Muscle layer of duodenum (tissue), 2 donors: ENCODE measurements around the gene CPNE1.

Source experiments
- H3K27ac ChIP-seq: one replicate; pipeline ENCODE4 v1.7.0; 2013; ENCODE audit warnings: mild to moderate bottlenecking, low read length
- H3K27me3 ChIP-seq: one replicate; pipeline ENCODE4 v1.7.0; 2013; ENCODE audit warnings: low read depth, mild to moderate bottlenecking, control low read depth, low read length
- H3K36me3 ChIP-seq, 2 donors: one replicate each; pipeline ENCODE4 v1.7.0; 2013; ENCODE audit warnings: low read length in 2 of 2, control low read depth in 1 of 2, mild to moderate bottlenecking in 1 of 2; ENCODE audit not compliant: insufficient read depth in 2 of 2, control insufficient read depth in 1 of 2
- H3K4me1 ChIP-seq, 2 donors: one replicate each; pipeline ENCODE4 v1.7.0; 2013; ENCODE audit warnings: low read length in 2 of 2, mild to moderate bottlenecking in 2 of 2, control low read depth in 1 of 2, moderate library complexity in 1 of 2; ENCODE audit not compliant: insufficient read depth in 2 of 2, control insufficient read depth in 1 of 2
- H3K4me3 ChIP-seq, 2 donors: one replicate each; pipeline ENCODE4 v1.7.0; 2013; ENCODE audit warnings: low read length in 2 of 2, low read depth in 1 of 2, mild to moderate bottlenecking in 1 of 2
- H3K9me3 ChIP-seq, 2 donors: one replicate each; pipeline ENCODE4 v1.7.0; 2013; ENCODE audit warnings: low read length in 2 of 2, control low read depth in 1 of 2, mild to moderate bottlenecking in 1 of 2; ENCODE audit not compliant: control insufficient read depth in 1 of 2
- donor health status: healthy.

The CPNE1 gene

DNA sequence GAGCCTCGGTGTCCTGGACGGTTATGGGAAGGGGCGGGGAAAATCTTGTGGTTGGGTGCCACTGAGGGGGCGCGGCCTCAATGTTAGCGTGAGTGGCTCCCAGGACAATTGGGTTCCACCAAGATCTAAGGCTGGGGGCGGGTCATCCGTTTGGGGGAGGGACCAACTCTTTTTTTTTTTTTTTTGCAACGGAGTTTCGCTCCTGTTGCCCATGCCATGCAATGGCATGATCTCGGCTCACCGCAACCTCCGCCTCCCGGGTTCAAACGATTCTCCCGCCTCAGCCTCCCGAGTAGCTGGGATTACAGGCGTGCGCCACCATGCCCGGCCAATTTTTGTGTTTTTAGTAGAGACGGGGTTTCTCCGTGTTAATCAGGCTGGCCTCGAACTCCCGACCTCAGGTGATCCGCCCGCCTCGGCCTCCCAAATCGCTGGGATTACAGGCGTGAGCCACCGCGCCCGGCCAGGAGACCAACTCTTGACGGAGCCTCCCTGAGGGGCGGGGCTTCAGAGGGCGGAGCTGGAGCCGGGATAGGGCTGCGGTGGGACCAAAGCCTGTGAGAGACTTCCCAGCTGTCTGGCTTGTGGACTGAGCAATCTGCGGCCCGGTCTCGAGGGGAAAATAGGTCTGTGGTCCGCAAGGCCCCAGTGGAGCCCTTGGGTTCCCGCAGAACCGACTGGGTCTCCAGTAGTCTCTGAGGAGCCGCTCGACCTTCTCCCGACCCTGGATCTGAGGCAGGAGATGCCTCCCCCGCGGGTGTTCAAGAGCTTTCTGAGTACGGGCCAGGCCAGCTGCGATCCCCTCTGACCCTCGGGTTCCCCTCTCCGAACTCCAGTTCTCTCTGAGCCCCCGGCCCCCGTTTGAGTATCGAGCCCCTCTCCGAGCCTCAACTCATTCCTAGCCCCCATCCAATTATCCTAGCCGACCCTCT lies 48.0 kb downstream of the CPNE1 start:
- peak overlapping the region; percentile 44 to 65 for H3K4me3 ChIP-seq
- peaks cover 11 to 26% of the 10 kb centered on the region in 2 donors for H3K4me1 ChIP-seq
- H3K27ac ChIP-seq: no peak overlapping the region

DNA sequence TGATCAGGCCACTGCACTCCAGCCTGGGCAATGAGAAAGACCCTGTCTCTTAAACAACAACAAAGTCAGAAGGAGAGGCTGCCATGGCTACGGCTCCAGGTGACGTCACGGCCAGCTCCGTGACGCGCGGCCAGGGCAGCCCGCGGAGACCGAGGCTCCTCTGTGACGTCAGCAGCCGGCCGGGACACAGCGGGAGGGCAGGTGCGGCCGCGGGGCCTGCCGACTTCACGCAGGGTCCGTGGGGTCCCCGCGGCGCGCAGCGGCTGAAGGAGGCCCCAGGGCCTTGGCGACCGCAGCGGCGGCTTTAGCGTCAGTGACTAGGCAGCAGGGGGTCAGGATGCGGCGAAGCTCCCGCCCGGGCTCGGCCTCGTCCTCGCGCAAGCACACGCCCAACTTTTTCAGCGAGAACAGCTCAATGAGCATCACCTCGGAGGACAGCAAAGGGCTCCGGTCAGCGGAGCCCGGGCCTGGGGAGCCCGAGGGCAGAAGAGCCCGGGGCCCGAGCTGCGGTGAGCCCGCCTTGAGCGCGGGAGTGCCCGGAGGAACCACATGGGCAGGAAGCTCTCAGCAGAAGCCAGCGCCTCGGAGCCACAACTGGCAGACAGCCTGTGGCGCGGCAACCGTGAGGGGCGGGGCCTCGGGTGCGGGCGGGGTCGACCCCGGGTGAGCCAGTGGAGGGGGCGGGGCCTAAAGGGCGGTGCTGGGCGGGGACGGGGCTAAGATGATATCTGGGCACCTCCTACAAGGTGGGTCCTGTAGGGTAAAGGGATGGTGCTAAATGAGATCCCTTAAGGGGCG lies 48.8 kb downstream of the CPNE1 start, which contains the start of gene SPAG4:
Gene SPAG4 (plus strand): TSS at position 163 of the 798 bp plus-strand sequence. CDS start 175 bp downstream, at position 338.
- Histone ChIP-seq H3K9me3 (no peaks in the 10 kb centered on the region), H3K4me3 (peak within 1 kb of the TSS; percentile 52 to 65), H3K27ac (peak within 1 kb of the TSS; percentile 51), H3K27me3 (no peaks in the 10 kb centered on the region), H3K4me1 (peaks cover 11 to 26% of the 10 kb centered on the region in 2 donors), H3K36me3 (no peaks in the 10 kb centered on the region)

More for the DNA sequence above, 48.0 kb downstream of the CPNE1 start:
- Histone ChIP-seq H3K9me3 (no peaks in the 10 kb centered on the region), H3K27me3 (no peaks in the 10 kb centered on the region), H3K36me3 (peaks cover 2 to 5% of the 10 kb centered on the region in 2 donors)

DNA sequence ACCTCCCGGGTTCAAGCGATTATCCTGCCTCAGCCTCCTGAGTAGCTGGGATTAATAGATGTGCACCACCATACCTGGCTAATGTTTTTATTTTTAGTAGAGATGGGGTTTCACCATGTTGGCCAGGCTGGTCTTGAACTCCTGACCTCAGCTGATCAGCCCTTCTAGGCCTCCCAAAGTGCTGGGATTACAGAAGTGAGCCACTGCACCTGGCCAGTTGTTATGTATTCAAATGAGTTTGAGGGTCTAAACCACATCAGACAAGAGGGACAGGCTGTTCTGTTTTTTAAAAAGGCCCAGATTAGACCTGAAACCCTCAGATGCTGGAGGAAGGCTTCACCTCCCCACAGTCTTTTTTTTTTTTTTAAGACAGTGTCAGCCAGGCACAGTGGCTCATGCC lies 53.2 kb downstream of the CPNE1 start:
- H3K9me3 ChIP-seq: no peaks in the 10 kb centered on the region
- no peak overlapping the region for H3K27ac ChIP-seq
- no peaks in the 10 kb centered on the region for H3K4me1 ChIP-seq

DNA sequence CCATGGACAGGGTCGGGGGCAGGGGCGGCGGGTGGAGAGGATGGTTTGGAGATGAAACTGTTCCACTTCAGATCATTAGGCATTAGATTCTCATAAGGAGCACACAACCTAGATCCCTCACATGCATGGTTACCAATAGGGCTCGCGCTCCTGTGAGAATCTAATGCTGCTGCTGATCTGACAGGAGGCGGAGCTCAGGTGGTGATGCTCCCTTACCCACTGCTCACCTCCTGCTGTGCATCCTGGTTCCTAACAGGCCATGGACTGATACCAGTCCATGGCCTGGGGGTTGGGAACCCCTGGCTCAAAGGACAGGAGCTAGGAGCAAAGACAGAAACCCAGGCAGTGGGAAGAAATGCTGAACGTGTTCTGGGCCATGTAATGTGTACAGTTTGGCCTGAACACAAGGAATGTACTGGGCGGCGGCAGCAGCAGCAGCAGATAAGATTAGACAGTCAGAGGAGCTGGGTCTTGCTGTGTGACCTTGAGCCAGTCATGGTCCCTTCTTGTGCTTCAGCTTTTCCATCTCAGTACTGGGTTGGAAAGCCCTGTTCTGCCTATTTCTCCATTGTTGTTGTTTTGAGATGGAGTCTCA lies 53.8 kb downstream of the CPNE1 start:
- H3K27ac ChIP-seq: no peak overlapping the region
- H3K4me1 ChIP-seq: no peaks in the 10 kb centered on the region
- H3K4me3 ChIP-seq: no peak overlapping the region
- H3K36me3 ChIP-seq: no peaks in the 10 kb centered on the region
- no peaks in the 10 kb centered on the region for H3K9me3 ChIP-seq
- H3K27me3 ChIP-seq: no peaks in the 10 kb centered on the region

More for the DNA sequence above, 53.2 kb downstream of the CPNE1 start:
- no peaks in the 10 kb centered on the region for H3K36me3 ChIP-seq
- H3K27me3 ChIP-seq: no peaks in the 10 kb centered on the region
- no peak overlapping the region for H3K4me3 ChIP-seq

GRCh38 chr20:35607003-35607735 lies 57.5 kb downstream of the CPNE1 start:
- Histone ChIP-seq H3K4me1 (no peaks in the 10 kb centered on the region), H3K4me3 (no peak overlapping the region), H3K9me3 (no peaks in the 10 kb centered on the region), H3K36me3 (no peaks in the 10 kb centered on the region), H3K27me3 (no peaks in the 10 kb centered on the region), H3K27ac (no peak overlapping the region)

GRCh38 chr20:35606127-35606526 lies 58.6 kb downstream of the CPNE1 start:
- Histone ChIP-seq H3K27me3 (no peaks in the 10 kb centered on the region), H3K4me1 (peaks cover 0 to 8% of the 10 kb centered on the region in 2 donors), H3K36me3 (no peaks in the 10 kb centered on the region), H3K9me3 (no peaks in the 10 kb centered on the region), H3K4me3 (no peak overlapping the region), H3K27ac (no peak overlapping the region)

DNA sequence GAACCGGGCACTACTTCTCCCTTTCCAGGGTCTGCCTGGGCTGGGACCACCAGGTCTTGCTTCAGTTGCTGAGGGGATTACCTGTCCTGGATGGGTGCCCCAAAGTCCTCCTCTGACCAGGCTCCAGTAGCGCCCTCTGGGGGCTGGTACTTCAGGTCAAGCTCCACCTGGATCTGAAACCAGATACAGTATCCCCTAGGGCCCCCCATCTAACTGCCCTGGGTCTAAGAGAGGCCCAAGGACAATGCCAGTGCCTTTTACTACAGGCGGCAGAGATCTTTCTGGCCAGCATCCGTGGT lies 60.3 kb downstream of the CPNE1 start:
- H3K27ac ChIP-seq: no peak overlapping the region
- no peak overlapping the region for H3K4me3 ChIP-seq
- H3K27me3 ChIP-seq: no peaks in the 10 kb centered on the region
- no peaks in the 10 kb centered on the region for H3K36me3 ChIP-seq
- H3K4me1 ChIP-seq: peaks cover 0 to 17% of the 10 kb centered on the region in 2 donors
- H3K9me3 ChIP-seq: no peaks in the 10 kb centered on the region

GRCh38 chr20:35603695-35604448 lies 60.8 kb downstream of the CPNE1 start:
- H3K27ac ChIP-seq: no peak overlapping the region
- H3K27me3 ChIP-seq: no peaks in the 10 kb centered on the region
- H3K4me3 ChIP-seq: no peak overlapping the region

DNA sequence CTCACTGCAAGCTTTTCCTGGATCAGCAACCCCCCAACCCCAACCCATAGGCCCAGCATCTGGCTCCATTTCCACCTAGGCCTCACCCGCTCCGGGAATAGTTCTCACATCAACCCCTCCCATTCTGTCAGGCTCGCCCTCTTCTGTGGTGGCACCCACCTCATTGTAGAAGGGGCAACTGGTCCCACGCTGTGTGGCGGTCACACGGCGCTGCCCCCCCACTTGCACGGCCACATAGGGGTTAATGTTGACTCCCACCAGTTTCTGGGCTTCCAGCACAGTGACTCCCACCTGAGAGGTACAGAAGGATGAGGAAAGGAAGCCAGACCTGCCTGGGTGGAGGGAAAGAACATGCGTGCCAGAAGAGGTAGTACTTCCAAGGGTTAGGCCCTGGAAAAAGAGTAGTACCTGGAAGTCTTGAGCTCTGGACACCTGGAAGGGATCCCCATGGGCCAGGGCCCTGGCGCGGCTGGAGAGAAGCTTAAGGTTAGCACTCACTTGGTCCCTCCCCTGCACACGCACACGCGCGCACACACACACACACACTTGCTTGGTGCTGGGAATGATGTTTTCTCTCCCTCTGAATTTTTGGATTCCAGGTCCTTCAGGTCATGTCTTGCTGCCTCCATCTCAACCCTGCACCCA lies 61.7 kb downstream of the CPNE1 start:
- Histone ChIP-seq H3K36me3 (no peaks in the 10 kb centered on the region), H3K4me1 (peaks cover 0 to 17% of the 10 kb centered on the region in 2 donors), H3K27ac (no peak overlapping the region), H3K27me3 (no peaks in the 10 kb centered on the region), H3K9me3 (no peaks in the 10 kb centered on the region), H3K4me3 (no peak overlapping the region)

More at GRCh38 chr20:35603695-35604448, 60.8 kb downstream of the CPNE1 start:
- H3K36me3 ChIP-seq: no peaks in the 10 kb centered on the region
- H3K4me1 ChIP-seq: peaks cover 0 to 17% of the 10 kb centered on the region in 2 donors
- no peaks in the 10 kb centered on the region for H3K9me3 ChIP-seq

GRCh38 chr20:35601990-35602389 lies 62.7 kb downstream of the CPNE1 start:
- no peaks in the 10 kb centered on the region for H3K9me3 ChIP-seq
- no peaks in the 10 kb centered on the region for H3K36me3 ChIP-seq
- H3K4me1 ChIP-seq: peaks cover 0 to 17% of the 10 kb centered on the region in 2 donors
- no peaks in the 10 kb centered on the region for H3K27me3 ChIP-seq
- H3K27ac ChIP-seq: no peak overlapping the region
- peak overlapping the region in 1 of 2 donors; percentile 63 for H3K4me3 ChIP-seq
